A673 (cell line): ENCODE results near the gene DNAH9. TPM values are rescaled to one million over a fixed set of nuclear protein-coding genes. Genes with fewer than 3 reads are reported as not detected.

ENCODE experiments used
- BruUV-seq: library from RNA; stranded (reverse); fragments of 400-500 nt; replicated peaks from 2 replicates; lab custom pipeline; 2021; lab: Mats Ljungman, UMichigan
- CTCF ChIA-PET: fragments of 300-600 bp; sonication (Branson Sonifier 250); formaldehyde crosslinking; loops from one replicate; lab custom pipeline; 2022; ENCODE audit warnings: antibody characterized with exemption; lab: Charles Lee
- POLR2A ChIA-PET: fragments of 300-600 bp; sonication (Branson Sonifier 250); formaldehyde crosslinking; loops from one replicate; lab custom pipeline; 2022; ENCODE audit warnings: antibody characterized with exemption; ENCODE audit not compliant: low non-redundant PET; lab: Charles Lee
- DNase-seq: peaks from one replicate; pipeline ENCODE4 v3.0.0-alpha.2; 2015; ENCODE audit warnings: low spot score
- H3K27ac ChIP-seq: fragments of 200-600 bp; sonication (generic); 2 replicates; pipeline ENCODE4 v1.5.1; 2016; ENCODE audit warnings: mixed run types, low read depth, mild to moderate bottlenecking, mixed read lengths, antibody characterized with exemption, low read length; ENCODE audit not compliant: poor library complexity, severe bottlenecking
- H3K27me3 ChIP-seq: fragments of 200-600 bp; sonication (generic); replicated peaks from 2 replicates; pipeline ENCODE4 v1.6.1; 2017; ENCODE audit warnings: mixed run types, low read depth, mild to moderate bottlenecking, mixed read lengths, antibody characterized with exemption, low read length; ENCODE audit not compliant: insufficient read depth, poor library complexity
- H3K36me3 ChIP-seq: fragments of 200-600 bp; sonication (generic); 2 replicates; pipeline ENCODE4 v1.6.1; 2016; ENCODE audit warnings: mixed run types, mild to moderate bottlenecking, mixed read lengths, antibody characterized with exemption, low read length; ENCODE audit not compliant: insufficient read depth, poor library complexity, severe bottlenecking
- H3K4me1 ChIP-seq: fragments of 200-600 bp; sonication (generic); 2 replicates; pipeline ENCODE4 v1.6.1; 2017; ENCODE audit warnings: mixed run types, mild to moderate bottlenecking, mixed read lengths, antibody characterized with exemption, low read length; ENCODE audit not compliant: insufficient read depth, poor library complexity, severe bottlenecking
- H3K4me3 ChIP-seq: fragments of 200-600 bp; sonication (generic); 2 replicates; pipeline ENCODE4 v1.5.1; 2016; ENCODE audit warnings: low read depth, mixed run types, mild to moderate bottlenecking, mixed read lengths, low read length; ENCODE audit not compliant: poor library complexity, severe bottlenecking
- H3K9me3 ChIP-seq: fragments of 200-600 bp; sonication (generic); 2 replicates; pipeline ENCODE4 v1.6.1; 2016; ENCODE audit warnings: mixed run types, low read depth, mild to moderate bottlenecking, mixed read lengths, antibody characterized with exemption, low read length; ENCODE audit not compliant: poor library complexity, severe bottlenecking
- CTCF ChIP-seq: fragments of 300-800, 200-600 bp; sonication (generic); conservative IDR thresholded peaks from 2 replicates; pipeline ENCODE4 v1.5.1; 2017; ENCODE audit warnings: low read depth, mild to moderate bottlenecking, antibody characterized with exemption, low read length, moderate library complexity, mixed read lengths
- EZH2 ChIP-seq: fragments of 200-600 bp; sonication (generic); IDR thresholded peaks from 2 replicates; pipeline ENCODE4 v1.6.1; 2017; ENCODE audit warnings: borderline replicate concordance, low read depth, mild to moderate bottlenecking, mixed read lengths, antibody characterized with exemption, low read length; ENCODE audit not compliant: poor library complexity, severe bottlenecking
- intact Hi-C: fragments of 100-400 bp; cut with micrococcal nuclease; formaldehyde crosslinking; loops from one replicate; pipeline ENCODE4 v1.10.0; 2022; ENCODE audit not compliant: unreplicated experiment
- total RNA-seq: library from RNA; stranded (reverse); gene quantifications from 2 replicates; pipeline ENCODE4 v1.2.3, GENCODE V29; 2021

Gene DNAH9
- total RNA-seq, 1 experiment from 2014 or later = 6.6 TPM

GRCh38 chr17:11580677-11581076 lies 17.6 kb upstream of the DNAH9 start:
- Histone ChIP-seq H3K27me3 (no peaks in the 10 kb centered on the region), H3K4me3 (no peak overlapping the region), H3K27ac (no peak overlapping the region), H3K4me1 (peaks cover 5% of the 10 kb centered on the region), H3K9me3 (no peaks in the 10 kb centered on the region), H3K36me3 (no peaks in the 10 kb centered on the region)
- BruUV-seq = no TSS peak
- ChIA-PET CTCF (no interaction called here), POLR2A (interaction anchor here (0.6 kb wide), 1 partner anchor 706 kb away, joined by 3 read pairs; no protein-coding TSS in a partner anchor)
- no peak for TF ChIP-seq CTCF
- intact Hi-C loops = no loop called here
- DNase-seq = no peak

- Histone ChIP-seq H3K27me3 (no peaks in the 10 kb centered on the region), H3K9me3 (no peaks in the 10 kb centered on the region), H3K27ac (no peak overlapping the region), H3K4me3 (no peak overlapping the region), H3K4me1 (peaks cover 5% of the 10 kb centered on the region), H3K36me3 (no peaks in the 10 kb centered on the region)
- ChIA-PET CTCF (no interaction called here), POLR2A (no interaction called here)
- no TSS peak for BruUV-seq
- intact Hi-C loops = no loop called here
- TF ChIP-seq EZH2 (no peak), CTCF (no peak)
- no peak for DNase-seq
These were observed 16.1 kb upstream of the DNAH9 start for GRCh38 chr17:11582217-11582616.

GRCh38 chr17:11583306-11583992 lies 14.8 kb upstream of the DNAH9 start:
- TF ChIP-seq EZH2 (no peak), CTCF (no peak)

More at GRCh38 chr17:11583306-11583992, 14.8 kb upstream of the DNAH9 start:
- no peaks in the 10 kb centered on the region for H3K9me3 ChIP-seq
- no peak overlapping the region for H3K4me3 ChIP-seq
- H3K27me3 ChIP-seq = no peaks in the 10 kb centered on the region
- H3K27ac ChIP-seq = no peak overlapping the region
- peaks cover 5% of the 10 kb centered on the region for H3K4me1 ChIP-seq
- BruUV-seq = no TSS peak
- intact Hi-C loops = no loop called here
- no peak for DNase-seq
- ChIA-PET CTCF (no interaction called here), POLR2A (no interaction called here)
- no peaks in the 10 kb centered on the region for H3K36me3 ChIP-seq
